Activated CD4-positive, alpha-beta T cell treated with anti-CD3 and anti-CD28 coated beads, Interleukin-10, Interleukin-2, amounts not matched to agents 100 ng/mL and 50 ng/mL, durations not matched to agents 16 hours and 8 hours (primary cell): ENCODE results near the gene NEK8.
"Not testable (repeated sequence)": the region's sequence is repeated elsewhere in the genome, so short reads cannot be mapped to it uniquely, and the experiment has no call there.

ENCODE experiments used
- DNase-seq: peaks from one replicate; pipeline ENCODE4 v3.0.0-alpha.2; 2020

The NEK8 gene

GRCh38 chr17:28774206-28774605, 45.6 kb downstream of the NEK8 start:
- DNase-seq: no peak

GRCh38 chr17:28777178-28777577, 48.6 kb downstream of the NEK8 start:
- no peak for DNase-seq

GRCh38 chr17:28779601-28780000, 51.0 kb downstream of the NEK8 start:
- not testable (repeated sequence) for DNase-seq

- no peak for DNase-seq
Observed at GRCh38 chr17:28783161-28783560, 54.6 kb downstream of the NEK8 start.

GRCh38 chr17:28788100-28788499, 59.5 kb downstream of the NEK8 start:
- DNase-seq: no peak
